DOHH2 (cell line): Measurements from ENCODE around the gene PHPT1.

Source experiments
- H3F3A ChIP-seq: fragments of 200-600 bp; sonication (generic), shearing (Covaris generic); 2 replicates; pipeline ENCODE4 v1.6.0; 2016; ENCODE audit warnings: antibody characterized with exemption, mild to moderate bottlenecking; ENCODE audit not compliant: control insufficient read depth, insufficient read depth
- H3K27ac ChIP-seq: fragments of 200-600 bp; sonication (generic); 2 replicates; pipeline ENCODE4 v1.5.1; 2014; ENCODE audit warnings: low read depth, mild to moderate bottlenecking, low read length, moderate library complexity
- H3K27me3 ChIP-seq: fragments of 200-600 bp; sonication (generic); 2 replicates; pipeline ENCODE4 v1.6.1; 2014; ENCODE audit warnings: mild to moderate bottlenecking, low read length, mixed read lengths; ENCODE audit not compliant: control insufficient read depth
- H3K36me3 ChIP-seq: fragments of 200-600 bp; sonication (generic); 2 replicates; pipeline ENCODE4 v1.6.1; 2014; ENCODE audit warnings: mild to moderate bottlenecking, low read length, moderate library complexity, mixed read lengths; ENCODE audit not compliant: control insufficient read depth
- H3K4me1 ChIP-seq: fragments of 200-600 bp; sonication (generic); 2 replicates; pipeline ENCODE4 v1.6.1; 2014; ENCODE audit warnings: mild to moderate bottlenecking, low read length, mixed read lengths; ENCODE audit not compliant: control insufficient read depth
- H3K4me2 ChIP-seq: fragments of 200-600 bp; sonication (generic); 2 replicates; pipeline ENCODE4 v1.6.0; 2014; ENCODE audit warnings: mild to moderate bottlenecking, low read length, moderate library complexity
- H3K4me3 ChIP-seq: fragments of 200-600 bp; sonication (generic); 2 replicates; pipeline ENCODE4 v1.5.1; 2014; ENCODE audit warnings: mild to moderate bottlenecking, low read length, mixed read lengths
- H3K79me2 ChIP-seq: fragments of 200-600 bp; sonication (generic); 2 replicates; pipeline ENCODE4 v1.6.1; 2014; ENCODE audit warnings: mild to moderate bottlenecking, low read length, mixed read lengths; ENCODE audit not compliant: control insufficient read depth
- H3K9me2 ChIP-seq: fragments of 200-600 bp; sonication (generic); replicated peaks from 2 replicates; pipeline ENCODE4 v1.6.1; 2014; ENCODE audit warnings: mild to moderate bottlenecking, low read length, mixed read lengths; ENCODE audit not compliant: control insufficient read depth
- H3K9me3 ChIP-seq: fragments of 200-600 bp; sonication (generic); 2 replicates; pipeline ENCODE4 v1.6.1; 2014; ENCODE audit warnings: antibody characterized with exemption, low read length, mixed read lengths; ENCODE audit not compliant: control insufficient read depth, insufficient read depth
- H4K20me1 ChIP-seq: fragments of 200-600 bp; sonication (generic); 2 replicates; pipeline ENCODE4 v1.6.0; 2014; ENCODE audit warnings: low read depth, mild to moderate bottlenecking, antibody characterized with exemption, low read length, moderate library complexity; ENCODE audit not compliant: control insufficient read depth, insufficient read depth
- CTCF ChIP-seq: fragments of 200-600 bp; sonication (generic); IDR thresholded peaks from one replicate; pipeline ENCODE4 v1.5.1; 2014; ENCODE audit warnings: antibody characterized with exemption, mild to moderate bottlenecking, low read depth, low read length; ENCODE audit not compliant: poor library complexity, severe bottlenecking
- EZH2phosphoT487 ChIP-seq: fragments of 200-600 bp; sonication (generic); IDR thresholded peaks from 2 replicates; pipeline ENCODE4 v1.6.1; 2017; ENCODE audit warnings: borderline replicate concordance, mild to moderate bottlenecking, antibody characterized with exemption, low read length, moderate library complexity, mixed read lengths

Gene PHPT1

GRCh38 chr9:136806067-136806466, 43.1 kb upstream of the PHPT1 start:
- Histone ChIP-seq H3K27me3 (peaks cover 10% of the 10 kb centered on the region), H3K36me3 (peaks cover 46% of the 10 kb centered on the region), H3K9me3 (no peaks in the 10 kb centered on the region), H3K4me2 (0 out of 2 replicates have a peak overlapping the region, but pooled peaks have one; percentile 92), H4K20me1 (peaks cover 8% of the 10 kb centered on the region), H3F3A (no peaks in the 10 kb centered on the region), H3K9me2 (no peaks in the 10 kb centered on the region), H3K27ac (no peak overlapping the region), H3K79me2 (peaks cover 44% of the 10 kb centered on the region), H3K4me1 (peaks cover 36% of the 10 kb centered on the region), H3K4me3 (no peak overlapping the region)
- TF ChIP-seq EZH2phosphoT487 (no peak), CTCF (no peak)

- TF ChIP-seq EZH2phosphoT487 = no peak
- TF ChIP-seq CTCF = no peak
- peak overlapping the region; percentile 88 for H3K4me3 ChIP-seq
- H3K36me3 ChIP-seq = peaks cover 51% of the 10 kb centered on the region
- peaks cover 8% of the 10 kb centered on the region for H4K20me1 ChIP-seq
- peaks cover 29% of the 10 kb centered on the region for H3K4me1 ChIP-seq
- no peak overlapping the region for H3K27ac ChIP-seq
- H3K27me3 ChIP-seq = peaks cover 7% of the 10 kb centered on the region; the same call in 1 of the 2 replicates
- H3K4me2 ChIP-seq = peak overlapping the region; percentile 92
- no peaks in the 10 kb centered on the region for H3K9me3 ChIP-seq
- H3K9me2 ChIP-seq = no peaks in the 10 kb centered on the region
- peaks cover 51% of the 10 kb centered on the region for H3K79me2 ChIP-seq
- H3F3A ChIP-seq = no peaks in the 10 kb centered on the region
Observed at GRCh38 chr9:136806631-136807201, 42.5 kb upstream of the PHPT1 start.

- Histone ChIP-seq H3F3A (no peaks in the 10 kb centered on the region), H3K27ac (peak within 1 kb of the TSS; percentile 57), H3K79me2 (peaks cover 59% of the 10 kb centered on the region), H3K9me2 (no peaks in the 10 kb centered on the region), H4K20me1 (peaks cover 8% of the 10 kb centered on the region), H3K36me3 (peaks cover 57% of the 10 kb centered on the region), H3K9me3 (no peaks in the 10 kb centered on the region), H3K4me2 (peak within 1 kb of the TSS; percentile 92), H3K27me3 (no peaks in the 10 kb centered on the region; the same call in 1 of the 2 replicates), H3K4me3 (peak within 1 kb of the TSS; percentile 88), H3K4me1 (peaks cover 28% of the 10 kb centered on the region)
- TF ChIP-seq EZH2phosphoT487 = no peak
- TF ChIP-seq CTCF = no peak
Observed at GRCh38 chr9:136807281-136808074, 41.7 kb upstream of the PHPT1 start, which contains the start of gene RABL6. RABL6 (plus strand) TSS chr9:136807948; CDS start chr9:136808197, 249 bp downstream.
